MM.1S (cell line): ENCODE measurements around the gene SAMD3.
A peak's percentile ranks its signal among the peaks of the same experiment; 100 is the strongest.

Experiments
- DNase-seq: peaks from one replicate; pipeline ENCODE4 v3.0.0-alpha.2; 2015
- H2AFZ ChIP-seq: fragments of 300-600 bp; sonication (generic); 2 replicates; pipeline ENCODE4 v1.6.0; 2016; ENCODE audit warnings: antibody characterized with exemption, low read length
- H3F3A ChIP-seq: fragments of 300-600 bp; sonication (generic); 2 replicates; pipeline ENCODE4 v1.6.1; 2016; ENCODE audit warnings: mild to moderate bottlenecking, antibody characterized with exemption, low read length, moderate library complexity, mixed read lengths; ENCODE audit not compliant: insufficient read depth
- H3K27ac ChIP-seq: fragments of 300-600 bp; sonication (generic); 2 replicates; pipeline ENCODE4 v1.5.1; 2016; ENCODE audit warnings: mild to moderate bottlenecking, low read length
- H3K27me3 ChIP-seq: fragments of 300-600 bp; sonication (generic); replicated peaks from 2 replicates; pipeline ENCODE4 v1.6.0; 2016; ENCODE audit warnings: low read length; ENCODE audit not compliant: insufficient read depth
- H3K36me3 ChIP-seq: fragments of 300-600 bp; sonication (generic); replicated peaks from 2 replicates; pipeline ENCODE4 v1.6.1; 2016; ENCODE audit warnings: mild to moderate bottlenecking, low read length, mixed read lengths; ENCODE audit not compliant: insufficient read depth
- H3K4me1 ChIP-seq: fragments of 300-600 bp; sonication (generic); 2 replicates; pipeline ENCODE4 v1.6.1; 2016; ENCODE audit warnings: low read length, mixed read lengths
- H3K4me2 ChIP-seq: fragments of 300-600 bp; sonication (generic); 2 replicates; pipeline ENCODE4 v1.6.0; 2016; ENCODE audit warnings: low read depth, low read length
- H3K4me3 ChIP-seq: fragments of 300-600 bp; sonication (generic); 2 replicates; pipeline ENCODE4 v1.5.1; 2016; ENCODE audit warnings: low read length, mixed read lengths
- H3K79me2 ChIP-seq: fragments of 300-600 bp; sonication (generic); 2 replicates; pipeline ENCODE4 v1.6.1; 2016; ENCODE audit warnings: mixed run types, low read length, mixed read lengths
- H3K9ac ChIP-seq: fragments of 300-600 bp; sonication (generic); 2 replicates; pipeline ENCODE4 v1.6.1; 2016; ENCODE audit warnings: low read length, mixed read lengths
- H3K9me2 ChIP-seq: fragments of 300-600 bp; sonication (generic); replicated peaks from 2 replicates; pipeline ENCODE4 v1.6.1; 2016; ENCODE audit warnings: mild to moderate bottlenecking, low read length, mixed read lengths; ENCODE audit not compliant: insufficient read depth
- H3K9me3 ChIP-seq: fragments of 300-600 bp; sonication (generic); replicated peaks from 2 replicates; pipeline ENCODE4 v1.6.1; 2016; ENCODE audit warnings: mild to moderate bottlenecking, low read length, mixed read lengths; ENCODE audit not compliant: insufficient read depth
- H4K20me1 ChIP-seq: fragments of 300-600 bp; sonication (generic); 2 replicates; pipeline ENCODE4 v1.6.1; 2016; ENCODE audit warnings: mild to moderate bottlenecking, low read length, moderate library complexity, mixed read lengths; ENCODE audit not compliant: insufficient read depth
- EZH2 ChIP-seq: fragments of 300-600 bp; sonication (generic); optimal IDR thresholded peaks from 2 replicates; pipeline ENCODE3; 2017; ENCODE audit warnings: low read depth, mild to moderate bottlenecking, antibody characterized with exemption, low read length, mixed read lengths
- EZH2phosphoT487 ChIP-seq: fragments of 300-600 bp; sonication (generic); IDR thresholded peaks from 2 replicates; pipeline ENCODE4 v1.6.1; 2018; ENCODE audit warnings: antibody characterized with exemption, low read length
- TF ChIP-seq, protein P1 (sequence below): fragments of 300-600 bp; sonication (generic); IDR thresholded peaks from 2 replicates; pipeline ENCODE4 v1.5.1; 2016; ENCODE audit warnings: antibody characterized with exemption, low read length, mixed read lengths

The SAMD3 gene

DNA sequence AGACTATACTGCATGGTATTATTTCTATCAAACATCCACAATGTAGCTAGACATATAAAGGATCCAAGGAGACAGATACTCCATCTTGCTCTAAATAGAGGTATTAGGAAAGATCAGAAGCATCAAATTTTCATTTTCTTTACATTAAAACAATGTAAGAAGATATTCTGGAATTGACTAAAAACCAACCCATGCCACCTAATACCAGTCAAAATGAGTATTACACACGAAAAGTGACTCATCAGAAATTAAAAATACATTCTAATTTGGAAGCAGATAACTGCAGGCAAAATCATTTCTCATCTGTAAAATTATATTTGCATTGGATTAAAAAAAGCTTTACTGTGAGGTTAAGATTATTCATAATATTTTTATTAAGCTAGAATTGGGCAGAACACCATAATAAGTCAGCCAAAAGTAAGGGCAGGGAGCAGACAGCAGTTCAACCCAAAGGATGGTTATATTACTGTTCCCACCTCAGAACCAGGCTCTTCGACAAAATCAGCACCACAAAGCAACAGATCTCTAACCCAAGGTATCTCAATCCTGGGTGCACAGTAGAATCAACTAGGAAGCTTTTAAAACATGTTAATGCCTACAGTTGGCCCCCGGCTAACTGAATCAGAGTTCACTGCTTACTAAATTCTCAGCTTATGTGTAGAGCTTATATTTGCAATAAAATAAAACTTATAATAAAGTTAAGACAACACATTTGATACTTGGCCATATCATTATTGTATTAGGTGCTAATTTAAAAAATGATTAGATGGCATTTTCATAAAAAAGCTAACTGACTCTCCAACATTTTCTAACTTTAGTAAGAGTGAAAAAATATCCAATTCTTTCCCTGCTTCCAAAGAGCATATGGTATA is 35.2 kb downstream of the SAMD3 start:
- Histone ChIP-seq H3K9me3 (no peaks in the 10 kb centered on the region), H3K79me2 (no peaks in the 10 kb centered on the region), H3K4me1 (no peaks in the 10 kb centered on the region), H3K4me2 (no peak overlapping the region), H4K20me1 (no peaks in the 10 kb centered on the region), H2AFZ (no peak overlapping the region), H3K9me2 (no peaks in the 10 kb centered on the region), H3K27ac (no peak overlapping the region), H3K4me3 (no peak overlapping the region), H3K36me3 (no peaks in the 10 kb centered on the region), H3F3A (no peaks in the 10 kb centered on the region), H3K27me3 (no peaks in the 10 kb centered on the region), H3K9ac (no peak overlapping the region)
- TF ChIP-seq EZH2 (no peak), EZH2phosphoT487 (no peak)
- TF ChIP-seq, protein P1, sequence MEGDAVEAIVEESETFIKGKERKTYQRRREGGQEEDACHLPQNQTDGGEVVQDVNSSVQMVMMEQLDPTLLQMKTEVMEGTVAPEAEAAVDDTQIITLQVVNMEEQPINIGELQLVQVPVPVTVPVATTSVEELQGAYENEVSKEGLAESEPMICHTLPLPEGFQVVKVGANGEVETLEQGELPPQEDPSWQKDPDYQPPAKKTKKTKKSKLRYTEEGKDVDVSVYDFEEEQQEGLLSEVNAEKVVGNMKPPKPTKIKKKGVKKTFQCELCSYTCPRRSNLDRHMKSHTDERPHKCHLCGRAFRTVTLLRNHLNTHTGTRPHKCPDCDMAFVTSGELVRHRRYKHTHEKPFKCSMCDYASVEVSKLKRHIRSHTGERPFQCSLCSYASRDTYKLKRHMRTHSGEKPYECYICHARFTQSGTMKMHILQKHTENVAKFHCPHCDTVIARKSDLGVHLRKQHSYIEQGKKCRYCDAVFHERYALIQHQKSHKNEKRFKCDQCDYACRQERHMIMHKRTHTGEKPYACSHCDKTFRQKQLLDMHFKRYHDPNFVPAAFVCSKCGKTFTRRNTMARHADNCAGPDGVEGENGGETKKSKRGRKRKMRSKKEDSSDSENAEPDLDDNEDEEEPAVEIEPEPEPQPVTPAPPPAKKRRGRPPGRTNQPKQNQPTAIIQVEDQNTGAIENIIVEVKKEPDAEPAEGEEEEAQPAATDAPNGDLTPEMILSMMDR = no peak
- no peak for DNase-seq

DNA sequence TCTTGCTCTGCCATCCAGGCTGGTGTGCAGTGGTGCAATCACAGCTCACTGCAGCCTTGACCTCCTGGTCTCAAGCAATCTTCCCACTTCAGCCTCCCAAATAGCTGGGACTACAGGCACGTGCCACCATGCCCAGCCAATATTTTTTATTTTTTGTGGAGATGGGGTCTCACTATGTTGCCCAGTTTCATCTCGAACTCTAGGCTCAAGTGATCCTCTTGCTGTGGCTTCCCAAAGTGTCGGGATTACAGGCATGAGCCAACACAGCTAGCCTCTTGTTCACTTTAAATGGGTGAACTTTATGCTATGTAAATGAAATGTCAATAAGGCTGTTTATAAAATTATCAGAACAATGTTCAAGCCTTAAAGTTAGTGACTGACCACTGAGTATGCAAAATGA is 37.1 kb downstream of the SAMD3 start:
- Histone ChIP-seq H3K9ac (no peak overlapping the region), H4K20me1 (no peaks in the 10 kb centered on the region), H3K4me1 (no peaks in the 10 kb centered on the region), H3K27ac (no peak overlapping the region), H3K9me3 (no peaks in the 10 kb centered on the region), H3K36me3 (no peaks in the 10 kb centered on the region), H3K79me2 (no peaks in the 10 kb centered on the region), H3K4me3 (no peak overlapping the region), H2AFZ (no peak overlapping the region), H3F3A (no peaks in the 10 kb centered on the region), H3K27me3 (no peaks in the 10 kb centered on the region), H3K4me2 (no peak overlapping the region), H3K9me2 (no peaks in the 10 kb centered on the region)
- no peak for TF ChIP-seq EZH2phosphoT487
- TF ChIP-seq, protein P1 = no peak
- TF ChIP-seq EZH2 = no peak
- DNase-seq = no peak

DNA sequence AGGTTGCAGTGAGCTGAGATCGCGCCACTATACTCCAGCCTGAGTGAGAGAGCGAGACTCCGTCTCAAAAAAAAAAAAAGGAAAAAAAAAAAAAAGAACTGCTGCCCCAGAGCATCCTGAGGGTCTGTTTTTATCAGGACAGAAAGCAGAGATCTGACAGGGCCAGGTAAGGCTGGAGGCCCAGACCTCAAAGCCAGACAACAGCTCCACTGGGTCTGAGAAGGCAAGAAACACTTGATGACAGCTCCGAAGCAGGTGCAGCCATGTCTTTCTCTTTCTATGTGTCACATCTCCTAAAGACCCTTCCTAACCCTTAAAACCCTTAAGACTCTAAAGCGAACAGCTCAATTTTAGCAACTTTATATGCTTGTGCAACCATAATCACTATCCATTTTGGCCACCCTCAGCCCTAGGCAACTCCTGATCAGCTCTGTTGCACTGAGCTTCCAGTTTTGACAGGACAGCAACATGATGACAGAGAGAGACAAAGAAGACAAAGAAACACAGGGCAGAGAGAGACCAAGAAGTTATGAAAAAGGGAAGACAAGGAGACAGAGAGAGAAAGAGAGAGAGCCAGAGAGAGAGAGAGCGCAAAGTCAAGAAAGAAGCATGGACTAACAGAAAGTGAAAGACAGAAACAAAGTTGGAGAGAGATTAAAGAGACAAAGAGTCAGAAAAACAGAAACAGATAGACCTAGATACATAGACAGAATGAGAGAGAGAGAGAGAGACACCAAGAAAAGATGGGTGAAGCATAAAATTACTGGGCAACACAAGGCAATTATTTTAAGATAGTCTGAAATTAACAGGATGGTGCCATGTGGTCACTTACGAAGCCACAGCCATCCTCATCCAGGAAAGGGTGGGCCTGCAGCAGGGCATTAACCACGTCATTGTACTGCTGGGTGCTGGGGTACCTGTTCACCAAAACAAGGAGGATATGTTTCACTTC is 39.2 kb downstream of the SAMD3 start:
- Histone ChIP-seq H3K79me2 (no peaks in the 10 kb centered on the region), H3K4me1 (no peaks in the 10 kb centered on the region), H3K36me3 (no peaks in the 10 kb centered on the region), H3K9me2 (no peaks in the 10 kb centered on the region), H3K4me3 (peak overlapping the region; percentile 9; the same call in 1 of the 2 replicates), H3K27me3 (no peaks in the 10 kb centered on the region), H3K9me3 (no peaks in the 10 kb centered on the region), H3K27ac (peak overlapping the region; percentile 5; the same call in 1 of the 2 replicates), H3F3A (no peaks in the 10 kb centered on the region), H4K20me1 (no peaks in the 10 kb centered on the region), H3K4me2 (peak overlapping the region; percentile 48; the same call in 1 of the 2 replicates), H2AFZ (peak overlapping the region; percentile 39), H3K9ac (peak overlapping the region; percentile 10; the same call in 1 of the 2 replicates)
- no peak for TF ChIP-seq EZH2
- no peak for DNase-seq
